ENCODE data around the gene VTI1A.

DNA sequence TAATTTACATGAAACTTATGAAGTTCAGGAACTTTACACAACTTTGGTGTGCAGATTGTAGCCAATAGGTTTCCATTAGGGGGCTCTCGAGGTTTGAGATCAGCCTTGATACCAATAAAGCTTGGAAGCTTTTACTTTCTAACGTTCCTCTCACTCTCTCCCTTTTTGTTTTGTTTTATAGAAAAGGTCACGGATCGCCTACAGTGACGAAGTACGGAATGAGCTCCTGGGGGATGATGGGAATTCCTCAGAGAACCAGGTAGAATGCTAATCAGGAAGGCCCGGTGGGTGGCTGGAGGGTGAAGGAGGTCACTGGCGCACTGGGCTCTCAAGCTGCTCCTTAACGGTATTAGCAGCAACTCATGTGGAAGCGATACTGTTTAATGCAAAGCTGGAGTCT is 79.9 kb downstream of the VTI1A start:
- TF ChIP-seq, protein P1, sequence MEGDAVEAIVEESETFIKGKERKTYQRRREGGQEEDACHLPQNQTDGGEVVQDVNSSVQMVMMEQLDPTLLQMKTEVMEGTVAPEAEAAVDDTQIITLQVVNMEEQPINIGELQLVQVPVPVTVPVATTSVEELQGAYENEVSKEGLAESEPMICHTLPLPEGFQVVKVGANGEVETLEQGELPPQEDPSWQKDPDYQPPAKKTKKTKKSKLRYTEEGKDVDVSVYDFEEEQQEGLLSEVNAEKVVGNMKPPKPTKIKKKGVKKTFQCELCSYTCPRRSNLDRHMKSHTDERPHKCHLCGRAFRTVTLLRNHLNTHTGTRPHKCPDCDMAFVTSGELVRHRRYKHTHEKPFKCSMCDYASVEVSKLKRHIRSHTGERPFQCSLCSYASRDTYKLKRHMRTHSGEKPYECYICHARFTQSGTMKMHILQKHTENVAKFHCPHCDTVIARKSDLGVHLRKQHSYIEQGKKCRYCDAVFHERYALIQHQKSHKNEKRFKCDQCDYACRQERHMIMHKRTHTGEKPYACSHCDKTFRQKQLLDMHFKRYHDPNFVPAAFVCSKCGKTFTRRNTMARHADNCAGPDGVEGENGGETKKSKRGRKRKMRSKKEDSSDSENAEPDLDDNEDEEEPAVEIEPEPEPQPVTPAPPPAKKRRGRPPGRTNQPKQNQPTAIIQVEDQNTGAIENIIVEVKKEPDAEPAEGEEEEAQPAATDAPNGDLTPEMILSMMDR (IDR thresholded peaks at IDR 0.05; ENCODE audit: insufficient read depth, low read depth, low read length) = peak; percentile 7
- no peak for TF ChIP-seq EZH2 (IDR thresholded peaks at IDR 0.05; ENCODE audit: insufficient read depth, low read length)

Data from astrocyte (in vitro differentiated cells and primary cell).